K562 (cell line): ENCODE results near the gene ATF4. TPM values are rescaled to one million over a fixed set of nuclear protein-coding genes. Genes with fewer than 3 reads are reported as not detected.

Experiments
- ATAC-seq: fragments of 200-7000 bp; cut with Tn5 transposase; 3 replicates; pipeline ENCODE4 v1.9.1; 2020; ENCODE audit warnings: moderate library complexity
- BruUV-seq: library from RNA; stranded (reverse); fragments of 400-500 nt; replicated peaks from 2 replicates; lab custom pipeline; 2021; lab: Mats Ljungman, UMichigan
- CTCF ChIA-PET: fragments of 300-600 bp; formaldehyde crosslinking; extraction: SDS; loops from one replicate; lab custom pipeline; 2021; ENCODE audit warnings: low intra/inter-chr PET ratio; lab: Yijun Ruan, JAX
- POLR2A ChIA-PET: fragments of 300-600, 350-650 bp; sonication (Branson Sonifier 250); formaldehyde crosslinking; extraction: SDS; loops from one replicate; lab custom pipeline; 2021; ENCODE audit warnings: antibody characterized with exemption, inconsistent platforms; lab: Yijun Ruan, JAX
- DNase-seq, 4 experiments: peaks; one replicate each; pipeline versions ENCODE4 v3.0.0 to v3.0.0-alpha.2; 2011 to 2018; ENCODE audit warnings: low spot score in 3 of 4, mixed read lengths in 3 of 4; ENCODE audit errors: extremely low read depth in 1 of 4
- FAIRE-seq: peaks from 2 replicates; lab custom pipeline; 2011; peaks lifted over from hg19 to GRCh38; lab: Jason Lieb, UNC
- H2AFZ ChIP-seq: 2 replicates; pipeline ENCODE4 v1.6.0; 2011; ENCODE audit warnings: low read depth, low read length, control low read depth, inconsistent platforms
- H3K27ac ChIP-seq: fragments of 200-600 bp; 3 replicates; pipeline ENCODE4 v1.8.0; 2011; ENCODE audit warnings: low read depth, mild to moderate bottlenecking, control low read depth, inconsistent platforms, low read length, moderate library complexity, mixed read lengths; ENCODE audit errors: extremely low read depth
- H3K27me3 ChIP-seq, 2 experiments: fragments of 300-600 bp in 1 of 2; 2 replicates in 1 of 2; 3 replicates in 1 of 2; pipeline versions ENCODE4 v1.6.0 to v1.8.0; 2011; ENCODE audit warnings: inconsistent platforms in 2 of 2, low read length in 2 of 2, mild to moderate bottlenecking in 1 of 2, mixed read lengths in 1 of 2, moderate library complexity in 1 of 2; ENCODE audit not compliant: control insufficient read depth in 2 of 2, insufficient read depth in 2 of 2
- H3K36me3 ChIP-seq: fragments of 300-600 bp; 3 replicates; pipeline ENCODE4 v1.8.0; 2011; ENCODE audit warnings: mild to moderate bottlenecking, low read length, inconsistent platforms; ENCODE audit not compliant: control insufficient read depth, insufficient read depth
- H3K4me1 ChIP-seq, 2 experiments: fragments of 200-600 bp in 1 of 2; replicated peaks in 1 of 2; 2 replicates in 1 of 2; 3 replicates in 1 of 2; pipeline versions ENCODE4 v1.5.1 to v1.8.0; 2011; ENCODE audit warnings: inconsistent platforms in 2 of 2, low read length in 2 of 2, mild to moderate bottlenecking in 1 of 2, mixed read lengths in 1 of 2, moderate library complexity in 1 of 2; ENCODE audit not compliant: control insufficient read depth in 2 of 2, insufficient read depth in 2 of 2
- H3K4me2 ChIP-seq: 2 replicates; pipeline ENCODE4 v1.6.1; 2011; ENCODE audit warnings: low read length, control low read depth, inconsistent platforms, mixed read lengths; ENCODE audit not compliant: insufficient read depth
- H3K4me3 ChIP-seq: fragments of 200-600 bp; sonication (generic), shearing (Covaris generic); 2 replicates; pipeline ENCODE4 v1.5.1; 2016; ENCODE audit warnings: control low read depth, inconsistent platforms
- H3K79me2 ChIP-seq: fragments of 200-600 bp; 3 replicates; pipeline ENCODE4 v1.8.0; 2011; ENCODE audit warnings: low read length, inconsistent platforms; ENCODE audit not compliant: control insufficient read depth, insufficient read depth
- H3K9ac ChIP-seq, 2 experiments: 2 replicates each; pipeline versions ENCODE4 v1.6.0 to v1.6.1; 2011; ENCODE audit warnings: low read depth in 2 of 2, low read length in 2 of 2, control low read depth in 1 of 2, inconsistent platforms in 1 of 2, mild to moderate bottlenecking in 1 of 2, mixed read lengths in 1 of 2; ENCODE audit not compliant: insufficient read depth in 1 of 2
- H3K9me1 ChIP-seq: one replicate; pipeline ENCODE4 v1.6.0; 2011; ENCODE audit warnings: inconsistent platforms, mild to moderate bottlenecking, low read length, moderate library complexity; ENCODE audit not compliant: control insufficient read depth, insufficient read depth
- H3K9me3 ChIP-seq: replicated peaks from 2 replicates; pipeline ENCODE4 v1.5.1; 2011; ENCODE audit warnings: low read depth, low read length, inconsistent platforms; ENCODE audit not compliant: control insufficient read depth, insufficient read depth
- H4K20me1 ChIP-seq: replicated peaks from 2 replicates; pipeline ENCODE4 v1.6.1; 2011; ENCODE audit warnings: low read length, inconsistent platforms, mixed read lengths; ENCODE audit not compliant: control insufficient read depth, insufficient read depth
- BHLHE40 ChIP-seq: IDR thresholded peaks from 2 replicates; pipeline ENCODE4 v1.6.1; 2011; ENCODE audit warnings: low read length, improper control_type of control experiment
- CBX1 ChIP-seq: sonication (generic); IDR thresholded peaks from 2 replicates; pipeline ENCODE4 v1.6.1; 2016; ENCODE audit warnings: antibody characterized with exemption, low read depth, mild to moderate bottlenecking
- SAP30 ChIP-seq: fragments of 200-600 bp; sonication (generic); IDR thresholded peaks from 2 replicates; pipeline ENCODE4 v1.6.1; 2012; ENCODE audit warnings: borderline replicate concordance, low read depth, mild to moderate bottlenecking, moderate library complexity, low read length, control low read depth, inconsistent platforms; ENCODE audit not compliant: insufficient read depth, poor library complexity, severe bottlenecking
- U2AF1 ChIP-seq: fragments of 200-400 bp; formaldehyde crosslinking; optimal IDR thresholded peaks from 2 replicates; pipeline ENCODE3; 2017; ENCODE audit warnings: mild to moderate bottlenecking, low read depth, low read length, moderate library complexity
- ZNF197 ChIP-seq: fragments of 200-800 bp; sonication (Bioruptor generic); IDR thresholded peaks from 2 replicates; pipeline ENCODE4 v1.6.1; 2016; ENCODE audit warnings: low read depth, missing genetic modification characterization, missing compliant biosample characterization
- ZNF583 ChIP-seq: fragments of 250-450 bp; sonication (Bioruptor Pico); IDR thresholded peaks from 2 replicates; pipeline ENCODE4 v1.4.0; 2020
- WGBS: fragments of 100-300 bp; shearing (Covaris generic); methylation state at CpG from one replicate; pipeline ENCODE4 v1.1.6; 2016; ENCODE audit warnings: low coverage, mixed read lengths; ENCODE audit not compliant: insufficient coverage; ENCODE audit errors: missing lambda C conversion rate; 5-methylcytosine and 5-hydroxymethylcytosine counted together
- in situ Hi-C: fragments of 300-500 bp; cut with MboI; formaldehyde crosslinking; loops from 4 replicates; pipeline ENCODE4 v1.15.0; 2018; ENCODE audit warnings: inconsistent platforms, mixed read lengths
- intact Hi-C: fragments of 100-400 bp; cut with micrococcal nuclease; formaldehyde crosslinking; loops from 2 replicates; pipeline ENCODE4 v1.14.2; 2022
- polyA plus RNA-seq, 8 experiments: library from polyadenylated mRNA; depleted of rRNA in 4 of 8; stranded (reverse) in 5 of 8; unstranded in 3 of 8; fragments of >200 nt; fragmentation: Nextera tagmentation in 2 of 8; fragmentation: Illumina TruSeq in 1 of 8; extraction: Ambion mirVana in 2 of 8; extraction: Trizol in 1 of 8; gene quantifications; 2 replicates each; pipeline versions ENCODE4 v1.2.1 to v1.2.3, GENCODE V29; 2011 to 2014; ENCODE audit warnings: inconsistent platforms in 1 of 8, missing spikeins in 1 of 8
- total RNA-seq, 7 experiments: library from RNA; depleted of rRNA in 6 of 7; stranded (reverse); fragments of >200 nt in 6 of 7; fragmentation: Illumina TruSeq in 2 of 7; extraction: Trizol in 2 of 7; gene quantifications; 2 replicates each; pipeline versions ENCODE4 v1.2.1 to v1.2.3, GENCODE V29; 2011 to 2021; ENCODE audit warnings: low replicate concordance in 1 of 7

The ATF4 gene
- total and polyA plus RNA-seq, 9 of the 15 experiments (the other 6 are each of a cell fraction or from before 2014, with no cell fraction given): 93.1 to 723 (median 355) TPM

GRCh38 chr22:39556970-39557841 lies 36.8 kb downstream of the ATF4 start (continued):
- TF ChIP-seq ZNF197 (CRISPR knock-in tag): no peak
- TF ChIP-seq BHLHE40: 0 out of 2 replicates have a peak, but pooled peaks have one; percentile 12

GRCh38 chr22:39558254-39558727 lies 37.9 kb downstream of the ATF4 start:
- DNase-seq (no peak), ATAC-seq (no peak), FAIRE-seq (no peak)
- H4K20me1 ChIP-seq: 0 out of 2 replicates have a peak, but pooled peaks cover 4% of the 10 kb centered on the region
- no peak overlapping the region for H2AFZ ChIP-seq
- no peaks in the 10 kb centered on the region for H3K79me2 ChIP-seq
- no peak overlapping the region for H3K4me2 ChIP-seq
- BruUV-seq: no TSS peak
- H3K36me3 ChIP-seq: no peaks in the 10 kb centered on the region
- no peak overlapping the region for H3K27ac ChIP-seq
- intact Hi-C loops: loop anchor here (5.0 kb wide), 1 partner anchor 464 kb away; no protein-coding TSS in a partner anchor
- no peaks in the 10 kb centered on the region for H3K9me1 ChIP-seq
- 0 out of 2 replicates have a peak overlapping the region, but pooled peaks have one; percentile 6 for H3K4me3 ChIP-seq
- TF ChIP-seq SAP30: no peak
- TF ChIP-seq ZNF583 (CRISPR knock-in tag): no peak
- TF ChIP-seq CBX1: no peak
- no peak for TF ChIP-seq U2AF1
- H3K27me3 ChIP-seq: no peaks in the 10 kb centered on the region
- POLR2A ChIA-PET: interaction anchor here (0.8 to 1.9 kb wide), 3 partner anchors 13 to 486 kb away, joined by 3 to 5 read pairs (median 3); partner anchors contain the start of gene CACNA1I
- H3K9me3 ChIP-seq: no peaks in the 10 kb centered on the region
- H3K9ac ChIP-seq: no peak overlapping the region
- in situ Hi-C loops: no loop called here
- WGBS: 82% methylated on average over 8 of the region's 34 CpGs
- peaks cover 0 to 31% of the 10 kb centered on the region in 2 experiments; a peak in 3 of 5 replicates for H3K4me1 ChIP-seq
- CTCF ChIA-PET: no interaction called here
